ENCODE measurements around the gene ZBTB44. TPM values are rescaled to one million over a fixed set of nuclear protein-coding genes. Genes with fewer than 3 reads are reported as not detected.
A peak's percentile ranks its signal among the peaks of the same experiment; 100 is the strongest.

Gene ZBTB44, protein sequence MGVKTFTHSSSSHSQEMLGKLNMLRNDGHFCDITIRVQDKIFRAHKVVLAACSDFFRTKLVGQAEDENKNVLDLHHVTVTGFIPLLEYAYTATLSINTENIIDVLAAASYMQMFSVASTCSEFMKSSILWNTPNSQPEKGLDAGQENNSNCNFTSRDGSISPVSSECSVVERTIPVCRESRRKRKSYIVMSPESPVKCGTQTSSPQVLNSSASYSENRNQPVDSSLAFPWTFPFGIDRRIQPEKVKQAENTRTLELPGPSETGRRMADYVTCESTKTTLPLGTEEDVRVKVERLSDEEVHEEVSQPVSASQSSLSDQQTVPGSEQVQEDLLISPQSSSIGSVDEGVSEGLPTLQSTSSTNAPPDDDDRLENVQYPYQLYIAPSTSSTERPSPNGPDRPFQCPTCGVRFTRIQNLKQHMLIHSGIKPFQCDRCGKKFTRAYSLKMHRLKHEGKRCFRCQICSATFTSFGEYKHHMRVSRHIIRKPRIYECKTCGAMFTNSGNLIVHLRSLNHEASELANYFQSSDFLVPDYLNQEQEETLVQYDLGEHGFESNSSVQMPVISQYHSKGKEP
- 7.6 TPM for polyA plus RNA-seq (2012; ENCODE audit: insufficient read depth, insufficient read length, low read depth)

DNA sequence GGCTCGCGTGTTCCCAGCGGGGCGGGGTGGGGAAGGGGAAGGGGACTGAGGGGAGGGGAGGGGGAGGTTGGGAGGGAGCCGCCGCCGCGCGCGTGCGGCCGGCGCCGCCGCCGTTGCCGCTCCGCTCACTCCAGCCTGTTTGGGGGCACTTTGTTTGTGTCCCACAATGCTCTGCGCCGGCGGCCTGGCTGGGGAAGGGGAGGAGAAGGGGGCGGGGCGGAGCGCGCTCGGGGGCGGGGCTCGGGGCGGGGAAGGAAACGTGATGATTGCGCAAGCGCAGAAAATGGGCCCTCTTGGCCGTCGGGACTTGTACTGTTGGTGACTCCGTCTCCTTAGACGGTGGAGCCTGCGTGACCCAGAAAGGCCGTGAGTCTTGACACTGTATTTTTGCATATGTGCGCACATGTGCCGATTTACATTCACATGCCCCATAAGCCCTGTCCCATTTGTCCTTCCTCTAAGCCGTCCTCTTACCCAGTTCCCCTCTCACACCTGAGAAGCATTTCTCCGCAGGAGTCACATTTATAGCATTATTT lies at the start of gene ZBTB44:
ZBTB44 (minus strand) TSS at position 168 of the 536 bp plus-strand sequence. CDS start 53,044 bp downstream, outside the sequence.
- peak within 1 kb of the TSS; percentile 78 for H3K4me3 ChIP-seq (ENCODE audit: low read depth, low read length)
- no peaks in the 10 kb centered on the region for H3K36me3 ChIP-seq
- H3K4me1 ChIP-seq = peaks cover 4% of the 10 kb centered on the region; the same call in 1 of the 2 replicates
- TF ChIP-seq, protein P1, sequence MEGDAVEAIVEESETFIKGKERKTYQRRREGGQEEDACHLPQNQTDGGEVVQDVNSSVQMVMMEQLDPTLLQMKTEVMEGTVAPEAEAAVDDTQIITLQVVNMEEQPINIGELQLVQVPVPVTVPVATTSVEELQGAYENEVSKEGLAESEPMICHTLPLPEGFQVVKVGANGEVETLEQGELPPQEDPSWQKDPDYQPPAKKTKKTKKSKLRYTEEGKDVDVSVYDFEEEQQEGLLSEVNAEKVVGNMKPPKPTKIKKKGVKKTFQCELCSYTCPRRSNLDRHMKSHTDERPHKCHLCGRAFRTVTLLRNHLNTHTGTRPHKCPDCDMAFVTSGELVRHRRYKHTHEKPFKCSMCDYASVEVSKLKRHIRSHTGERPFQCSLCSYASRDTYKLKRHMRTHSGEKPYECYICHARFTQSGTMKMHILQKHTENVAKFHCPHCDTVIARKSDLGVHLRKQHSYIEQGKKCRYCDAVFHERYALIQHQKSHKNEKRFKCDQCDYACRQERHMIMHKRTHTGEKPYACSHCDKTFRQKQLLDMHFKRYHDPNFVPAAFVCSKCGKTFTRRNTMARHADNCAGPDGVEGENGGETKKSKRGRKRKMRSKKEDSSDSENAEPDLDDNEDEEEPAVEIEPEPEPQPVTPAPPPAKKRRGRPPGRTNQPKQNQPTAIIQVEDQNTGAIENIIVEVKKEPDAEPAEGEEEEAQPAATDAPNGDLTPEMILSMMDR (IDR thresholded peaks at IDR 0.05; ENCODE audit: low read depth, low read length) = no peak
- no peaks in the 10 kb centered on the region for H3K27me3 ChIP-seq
- peak; percentile 96 for DNase-seq
- no peaks in the 10 kb centered on the region for H3K9me3 ChIP-seq

DNA sequence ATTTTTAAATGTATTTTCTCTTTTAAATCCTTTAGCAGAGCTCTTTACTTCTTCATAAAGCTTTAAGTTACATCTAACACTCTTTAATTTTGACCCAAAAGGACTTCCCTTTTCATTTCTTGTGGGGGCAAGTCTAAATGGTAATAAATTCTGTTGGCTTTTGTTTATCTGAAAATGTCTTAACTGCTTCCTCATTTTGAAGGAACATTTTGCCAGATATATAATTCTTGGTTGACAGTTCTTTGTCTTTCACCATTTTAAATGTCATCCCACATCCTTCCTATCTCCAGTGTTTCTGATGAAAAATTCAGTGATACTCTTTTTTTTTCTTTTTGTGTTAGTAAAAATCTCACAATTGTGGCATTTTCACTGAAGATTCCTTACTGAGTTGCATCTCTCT lies 44.7 kb upstream of the ZBTB44 start:
- TF ChIP-seq, protein P1 (IDR thresholded peaks at IDR 0.05; ENCODE audit: low read depth, low read length) = no peak
- no peak for DNase-seq
- H3K9me3 ChIP-seq = no peaks in the 10 kb centered on the region
- no peaks in the 10 kb centered on the region for H3K4me1 ChIP-seq
- no peaks in the 10 kb centered on the region for H3K36me3 ChIP-seq
- no peaks in the 10 kb centered on the region for H3K27me3 ChIP-seq
- H3K4me3 ChIP-seq (ENCODE audit: low read depth, low read length) = no peak overlapping the region

DNA sequence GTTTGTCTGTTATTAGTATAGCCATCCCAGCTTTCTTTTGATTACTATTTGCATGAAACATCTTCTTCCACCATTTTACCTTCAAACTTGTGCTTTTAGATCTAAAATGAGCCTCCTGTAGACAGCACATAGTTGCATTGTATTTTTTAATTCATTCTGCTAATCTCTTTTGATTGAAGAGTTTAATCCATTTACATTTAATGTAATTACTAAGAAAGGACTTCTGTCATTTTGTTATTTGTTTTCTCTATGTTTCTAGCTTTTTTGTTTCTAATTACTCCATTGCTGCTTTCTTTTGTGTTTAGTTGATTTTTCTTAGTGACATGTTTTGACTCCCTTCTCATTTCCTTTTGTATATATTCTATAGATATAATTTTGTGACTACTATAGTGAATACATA lies 43.7 kb upstream of the ZBTB44 start:
- Histone ChIP-seq H3K4me1 (no peaks in the 10 kb centered on the region), H3K4me3 (ENCODE audit: low read depth, low read length) (no peak overlapping the region), H3K9me3 (no peaks in the 10 kb centered on the region), H3K36me3 (no peaks in the 10 kb centered on the region), H3K27me3 (no peaks in the 10 kb centered on the region)
- DNase-seq = no peak
- TF ChIP-seq, protein P1 (IDR thresholded peaks at IDR 0.05; ENCODE audit: low read depth, low read length) = no peak

DNA sequence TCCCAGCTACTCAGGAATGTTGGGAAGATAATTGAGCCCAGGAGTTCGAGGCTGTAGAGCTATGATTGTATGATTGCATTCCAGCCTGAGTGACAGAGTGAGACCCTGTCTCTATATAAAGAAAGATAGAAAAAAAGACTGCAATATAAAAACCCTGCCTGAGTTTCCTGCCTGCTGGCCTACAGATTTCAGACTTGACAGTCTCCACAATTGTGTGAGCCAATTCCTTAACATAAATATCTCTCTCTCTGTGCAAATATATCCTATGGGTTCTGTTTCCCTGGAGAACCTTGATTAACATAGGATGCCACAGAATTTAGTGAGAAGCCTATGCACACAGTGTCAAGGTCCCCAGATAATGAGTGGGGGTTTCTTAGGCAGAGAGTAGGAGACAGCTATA lies 32.5 kb upstream of the ZBTB44 start:
- H3K36me3 ChIP-seq = no peaks in the 10 kb centered on the region
- H3K4me3 ChIP-seq (ENCODE audit: low read depth, low read length) = no peak overlapping the region
- H3K27me3 ChIP-seq = no peaks in the 10 kb centered on the region; the same call in 1 of the 2 replicates
- H3K4me1 ChIP-seq = no peaks in the 10 kb centered on the region
- TF ChIP-seq, protein P1 (IDR thresholded peaks at IDR 0.05; ENCODE audit: low read depth, low read length) = no peak
- no peak for DNase-seq
- H3K9me3 ChIP-seq = no peaks in the 10 kb centered on the region

DNA sequence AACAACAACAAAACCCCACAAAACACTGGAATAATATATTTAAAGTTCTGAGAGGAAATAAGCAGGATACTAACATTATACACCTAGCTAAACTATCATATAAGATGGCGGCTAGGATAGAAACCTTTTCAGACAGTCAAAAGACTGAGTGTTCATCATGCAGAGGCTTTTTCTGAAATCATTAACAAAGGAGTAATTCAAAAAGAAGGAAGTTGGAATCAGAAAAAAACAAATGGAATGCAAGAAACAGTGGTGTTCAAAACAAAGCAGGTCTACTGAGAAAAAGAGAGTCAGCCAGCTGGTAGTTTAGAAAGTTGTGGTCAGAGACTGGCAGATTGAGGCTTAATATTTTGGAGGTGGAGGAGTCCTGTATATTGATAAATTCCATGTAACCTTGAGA lies 30.1 kb upstream of the ZBTB44 start:
- no peak for DNase-seq
- no peaks in the 10 kb centered on the region for H3K4me1 ChIP-seq
- H3K27me3 ChIP-seq = no peaks in the 10 kb centered on the region; the same call in 1 of the 2 replicates
- H3K4me3 ChIP-seq (ENCODE audit: low read depth, low read length) = no peak overlapping the region
- H3K36me3 ChIP-seq = no peaks in the 10 kb centered on the region
- H3K9me3 ChIP-seq = no peaks in the 10 kb centered on the region
- TF ChIP-seq, protein P1 (IDR thresholded peaks at IDR 0.05; ENCODE audit: low read depth, low read length) = no peak

Data from BE2C (cell line).